HAP-1 (cell line): ENCODE data around the gene FA2H.
"Not testable (repeated sequence)": the region's sequence is repeated elsewhere in the genome, so short reads cannot be mapped to it uniquely, and the experiment has no call there.

ENCODE experiments used
- DNase-seq, 2 experiments: peaks; one replicate each; pipeline ENCODE4 v3.0.0-alpha.2; 2016 to 2020; ENCODE audit warnings: low spot score in 2 of 2
- H3K27me3 ChIP-seq: fragments of 250-450 bp; sonication (Bioruptor Pico); 2 replicates; pipeline ENCODE4 v1.5.1; 2020; ENCODE audit warnings: low read depth, mild to moderate bottlenecking, moderate library complexity
- H3K36me3 ChIP-seq: fragments of 250-450 bp; sonication (Bioruptor Pico); replicated peaks from 2 replicates; pipeline ENCODE4 v1.5.1; 2020; ENCODE audit warnings: mild to moderate bottlenecking
- H3K4me1 ChIP-seq: fragments of 250-450 bp; sonication (Bioruptor Pico); 2 replicates; pipeline ENCODE4 v1.5.1; 2020; ENCODE audit warnings: mild to moderate bottlenecking
- H3K4me3 ChIP-seq: fragments of 250-450 bp; sonication (Bioruptor Pico); 2 replicates; pipeline ENCODE4 v1.5.1; 2020; ENCODE audit warnings: mild to moderate bottlenecking, moderate library complexity
- H3K9me3 ChIP-seq: fragments of 250-450 bp; sonication (Bioruptor Pico); 2 replicates; pipeline ENCODE4 v1.5.1; 2020; ENCODE audit warnings: mild to moderate bottlenecking, moderate library complexity
- in situ Hi-C: fragments of 300-500 bp; cut with MboI; formaldehyde crosslinking; loops from 3 replicates; pipeline ENCODE4 v1.14.3; 2020; ENCODE audit warnings: low sequenced_read_pairs, inconsistent platforms, mixed read lengths

Gene FA2H

DNA sequence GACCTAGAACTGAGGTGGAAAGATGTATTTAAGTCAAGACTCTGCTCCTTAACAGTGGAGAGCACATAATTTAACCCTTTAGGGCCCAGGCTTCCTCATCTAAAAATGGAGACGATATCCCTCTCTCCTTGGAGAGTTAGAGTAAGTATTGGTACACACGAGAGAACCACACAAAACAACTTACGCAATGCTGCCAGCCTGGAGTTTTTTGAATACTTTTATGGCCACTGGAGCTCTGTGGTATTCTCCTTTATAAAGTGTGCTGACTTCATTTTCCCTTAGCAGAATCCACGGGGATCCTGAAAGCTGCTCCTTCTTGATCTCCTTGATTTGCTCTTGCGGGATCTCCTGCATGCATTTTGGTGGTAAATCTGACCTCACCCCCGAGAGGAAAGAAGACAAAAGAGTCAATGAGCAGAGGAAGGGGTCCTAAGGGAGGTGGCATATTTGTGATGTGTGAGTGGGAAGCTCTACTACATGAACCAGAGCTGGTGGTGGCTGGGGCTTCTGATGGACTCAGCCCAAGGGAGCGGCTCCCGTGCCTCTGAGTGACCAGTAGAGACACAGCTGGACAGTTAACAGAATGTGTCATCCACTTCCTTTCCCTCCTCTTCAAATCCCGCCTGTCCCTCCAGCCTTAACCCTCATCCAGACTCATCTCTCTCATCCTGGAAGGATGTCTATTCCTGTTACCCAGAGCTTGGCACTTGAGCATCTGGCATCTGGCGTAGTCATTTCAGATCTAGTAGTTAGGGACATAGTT is 83.3 kb downstream of the FA2H start:
- DNase-seq, result no peak
- H3K4me1 ChIP-seq, result no peaks in the 10 kb centered on the region
- H3K27me3 ChIP-seq, result no peaks in the 10 kb centered on the region
- H3K4me3 ChIP-seq, result no peak overlapping the region
- H3K36me3 ChIP-seq, result peaks cover 5% of the 10 kb centered on the region
- H3K9me3 ChIP-seq, result no peaks in the 10 kb centered on the region
- in situ Hi-C loops, result no loop called here

DNA sequence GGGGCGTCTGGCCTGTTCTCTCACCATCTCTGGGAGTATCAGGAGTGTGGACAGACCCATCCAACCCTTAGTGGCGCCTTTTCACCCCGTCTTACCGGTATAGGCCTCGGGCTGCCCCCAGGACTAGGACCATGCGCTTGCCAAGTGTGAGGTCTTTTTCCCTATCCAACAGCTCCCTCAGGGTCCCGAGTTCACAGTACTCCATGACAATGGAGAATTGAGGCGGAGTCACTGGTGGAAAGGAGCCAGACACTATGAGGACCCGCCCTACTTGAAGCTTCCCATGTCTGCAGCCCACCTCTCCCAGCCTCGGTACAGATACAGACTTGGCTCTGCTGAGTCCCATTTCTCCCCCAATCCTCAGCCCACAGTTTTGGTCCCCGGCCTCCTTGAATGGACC is 92.1 kb downstream of the FA2H start:
- Histone ChIP-seq H3K4me1 (no peaks in the 10 kb centered on the region), H3K27me3 (no peaks in the 10 kb centered on the region), H3K4me3 (no peak overlapping the region), H3K9me3 (no peaks in the 10 kb centered on the region; the same call in 1 of the 2 replicates), H3K36me3 (no peaks in the 10 kb centered on the region; the same call in 1 of the 2 replicates)
- peak in 1 of 2 experiments; percentile 25 for DNase-seq
- in situ Hi-C loops, result no loop called here

DNA sequence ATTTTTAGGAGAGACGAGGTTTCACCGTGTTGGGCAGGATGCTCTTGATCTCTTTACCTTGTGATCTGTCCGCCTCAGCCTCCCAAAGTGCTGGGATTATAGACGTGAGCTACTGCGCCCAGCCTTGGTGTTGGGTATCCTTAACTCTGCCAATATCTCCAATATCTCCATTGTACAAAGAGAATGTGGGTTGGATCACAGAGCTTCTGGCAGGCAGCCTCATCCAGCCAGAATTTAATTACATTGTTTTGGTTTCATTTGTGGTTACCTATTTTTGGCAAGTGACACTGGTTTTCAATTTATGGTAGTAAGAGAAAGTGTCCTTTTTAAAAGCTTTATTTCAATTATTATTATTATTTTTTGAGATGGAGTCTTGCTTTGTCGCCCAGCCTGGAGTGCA is 93.9 kb downstream of the FA2H start:
- Histone ChIP-seq H3K36me3 (no peaks in the 10 kb centered on the region; the same call in 1 of the 2 replicates), H3K9me3 (no peaks in the 10 kb centered on the region; the same call in 1 of the 2 replicates), H3K4me1 (no peaks in the 10 kb centered on the region), H3K4me3 (no peak overlapping the region), H3K27me3 (no peaks in the 10 kb centered on the region)
- in situ Hi-C loops, result no loop called here
- no peak for DNase-seq

DNA sequence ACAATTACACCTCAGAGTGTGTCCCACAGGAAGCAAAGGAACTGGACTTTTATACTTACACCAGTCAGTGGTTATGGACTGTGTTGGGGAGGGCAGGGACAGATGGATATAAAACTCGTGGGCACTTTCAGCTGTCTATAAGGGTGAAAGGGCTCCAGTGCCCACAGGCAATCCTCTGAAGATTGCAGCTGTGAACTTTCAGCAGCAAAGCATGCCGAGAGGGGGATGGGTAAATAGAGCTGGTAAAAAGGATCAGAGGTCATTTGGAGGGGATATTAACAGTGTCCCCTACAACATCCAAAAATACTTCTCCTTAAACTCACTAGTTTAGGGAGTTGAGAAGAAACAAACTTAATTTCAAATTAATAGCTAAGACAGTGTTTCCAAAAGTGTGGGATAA is 94.6 kb downstream of the FA2H start:
- no peaks in the 10 kb centered on the region for H3K4me1 ChIP-seq
- H3K9me3 ChIP-seq, result no peaks in the 10 kb centered on the region; the same call in 1 of the 2 replicates
- H3K36me3 ChIP-seq, result no peaks in the 10 kb centered on the region
- in situ Hi-C loops, result no loop called here
- DNase-seq, result no peak
- no peaks in the 10 kb centered on the region for H3K27me3 ChIP-seq
- H3K4me3 ChIP-seq, result no peak overlapping the region

DNA sequence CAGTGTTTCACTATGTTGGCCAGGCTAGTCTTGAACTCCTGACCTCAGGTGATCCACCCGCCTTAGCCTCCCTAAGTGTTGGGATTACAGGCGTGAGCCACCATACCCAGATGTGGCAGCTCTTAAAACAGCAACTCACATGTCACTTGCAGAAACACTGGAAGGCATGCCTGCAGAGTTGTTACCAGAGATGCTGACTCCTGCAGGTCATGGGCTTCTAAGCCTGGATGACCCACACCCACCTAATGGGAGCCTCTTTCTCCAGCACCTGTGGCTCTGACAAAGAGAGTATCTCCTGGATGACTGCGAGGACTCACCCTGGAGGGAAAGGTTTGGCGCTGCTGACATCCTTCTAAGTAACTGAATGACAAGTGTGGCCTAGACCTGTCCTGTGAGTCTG is 96.8 kb downstream of the FA2H start:
- in situ Hi-C loops, result no loop called here
- no peak for DNase-seq

DNA sequence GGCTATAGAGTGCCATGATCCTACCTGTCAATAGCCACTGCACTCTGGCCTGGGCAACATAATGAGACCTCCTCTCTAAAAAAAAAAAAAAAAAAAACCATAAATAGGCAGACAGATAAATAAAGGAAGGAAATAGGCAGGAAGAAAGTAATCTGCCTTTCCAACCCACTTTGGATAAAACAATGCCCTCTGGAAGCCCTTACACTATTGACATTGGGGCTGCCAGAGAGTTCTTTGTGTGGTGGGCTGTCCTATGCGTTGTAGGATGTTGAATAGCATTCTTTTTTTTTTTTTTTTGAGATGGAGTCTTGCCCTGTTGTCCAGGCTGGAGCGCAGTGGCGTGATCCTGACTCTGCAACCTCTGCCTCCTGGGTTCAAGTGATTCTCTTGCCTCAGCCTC is 100.7 kb downstream of the FA2H start:
- no peak for DNase-seq
- Histone ChIP-seq H3K4me1 (no peaks in the 10 kb centered on the region), H3K36me3 (no peaks in the 10 kb centered on the region), H3K9me3 (no peaks in the 10 kb centered on the region), H3K27me3 (no peaks in the 10 kb centered on the region), H3K4me3 (no peak overlapping the region)
- in situ Hi-C loops, result no loop called here

More for the DNA sequence above, 96.8 kb downstream of the FA2H start:
- Histone ChIP-seq H3K4me3 (no peak overlapping the region), H3K9me3 (no peaks in the 10 kb centered on the region; the same call in 1 of the 2 replicates), H3K4me1 (no peaks in the 10 kb centered on the region), H3K36me3 (no peaks in the 10 kb centered on the region), H3K27me3 (no peaks in the 10 kb centered on the region)

DNA sequence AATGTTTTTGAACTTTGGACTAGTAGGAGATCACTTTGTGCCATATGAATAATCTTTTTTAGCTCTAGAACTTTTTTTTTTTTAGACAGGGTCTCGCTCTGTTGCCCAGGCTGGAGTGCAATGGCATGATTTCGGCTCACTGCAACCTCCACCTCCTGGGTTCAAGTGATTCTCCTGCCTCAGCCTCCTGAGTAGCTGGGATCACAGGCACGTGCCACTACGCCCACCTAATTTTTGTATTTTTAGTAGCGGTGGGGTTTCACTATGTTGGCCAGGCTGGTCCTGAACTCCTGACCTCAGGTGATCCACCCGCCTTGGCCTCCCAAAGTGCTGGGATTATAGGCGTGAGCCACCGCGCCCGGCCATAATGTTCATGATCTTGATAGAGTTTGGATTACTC is 105.7 kb downstream of the FA2H start:
- in situ Hi-C loops, H3K9me3 ChIP-seq, H3K4me3 ChIP-seq: not testable (repeated sequence)

DNA sequence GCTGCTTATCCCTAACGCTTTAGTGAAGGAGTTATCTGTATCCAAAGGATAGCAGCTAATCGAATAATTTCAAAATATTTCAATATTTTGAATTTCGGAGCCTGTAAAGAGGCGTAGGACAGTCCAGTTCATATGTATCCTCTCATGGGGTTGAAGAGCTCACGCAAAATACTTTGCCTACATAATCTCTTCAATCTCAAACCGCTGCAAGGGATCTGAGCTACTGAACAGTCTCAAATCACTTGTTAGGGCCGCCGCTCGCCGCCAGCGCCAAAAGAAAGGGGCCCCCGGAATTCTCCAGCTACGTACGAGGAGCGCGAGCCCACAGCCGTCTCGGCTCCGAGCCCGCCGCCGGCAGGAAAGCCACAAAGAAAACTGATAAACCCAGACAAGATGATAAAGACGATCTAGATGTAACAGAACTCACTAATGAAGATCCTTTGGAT is 107.3 kb downstream of the FA2H start:
- Histone ChIP-seq H3K4me1 (peaks cover 7% of the 10 kb centered on the region), H3K9me3 (peaks cover 3% of the 10 kb centered on the region; the same call in 1 of the 2 replicates), H3K36me3 (peaks cover 35% of the 10 kb centered on the region), H3K4me3 (peak overlapping the region; percentile 95), H3K27me3 (no peaks in the 10 kb centered on the region)
- peak; percentile 12 to 57 for DNase-seq
- in situ Hi-C loops, result no loop called here

More for the DNA sequence above, 105.7 kb downstream of the FA2H start:
- not testable (repeated sequence) for H3K4me1 ChIP-seq, DNase-seq, H3K27me3 ChIP-seq
- peaks cover 19% of the 10 kb centered on the region for H3K36me3 ChIP-seq

DNA sequence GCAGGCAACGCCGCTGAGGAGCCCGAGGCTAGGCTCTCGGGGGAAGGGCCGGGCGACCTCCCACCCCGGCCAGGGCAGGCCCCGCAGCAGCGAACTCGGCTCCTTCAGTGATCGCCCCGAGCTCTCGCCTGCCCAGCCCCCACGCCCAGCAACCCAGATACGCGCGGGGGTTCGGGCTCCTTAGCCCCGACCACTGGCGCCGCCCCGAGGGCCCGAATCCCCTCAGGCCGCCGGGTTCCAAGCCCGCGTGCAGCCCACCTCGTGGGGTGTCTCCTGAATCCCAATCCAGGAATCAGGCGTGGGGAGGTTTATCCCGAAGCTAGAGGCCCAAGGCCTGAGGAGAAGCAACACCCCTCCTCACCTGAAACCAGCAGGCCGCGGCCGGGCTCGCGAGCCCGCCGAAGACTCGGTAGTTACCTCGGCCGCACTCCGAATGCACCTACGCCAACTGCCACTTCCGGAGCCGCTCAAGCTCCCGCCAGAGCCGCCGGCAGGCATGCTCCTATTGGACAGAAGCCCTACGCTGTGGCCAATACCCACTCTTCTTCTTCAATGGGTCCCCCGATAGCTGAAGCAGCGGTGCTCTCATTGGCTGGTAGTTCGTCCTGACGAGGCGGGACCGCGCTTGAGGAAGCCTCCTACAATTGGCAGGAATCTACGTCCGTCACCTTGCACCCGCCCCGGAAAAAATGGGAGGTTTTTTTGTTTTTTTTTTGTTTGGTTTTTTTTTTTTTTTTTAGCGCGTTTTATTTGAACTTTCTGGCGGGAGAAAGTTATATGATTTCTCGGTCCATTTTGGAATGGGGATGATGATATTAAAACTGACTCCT is 108.0 kb downstream of the FA2H start, which contains the start of gene RFWD3:
Gene RFWD3 (minus strand): TSS at position 453 of the 830 bp plus-strand sequence. CDS start 5,428 bp downstream, outside the sequence.
- in situ Hi-C loops, result no loop called here
- peaks cover 41% of the 10 kb centered on the region for H3K36me3 ChIP-seq
- H3K4me3 ChIP-seq, result peak within 1 kb of the TSS; percentile 95
- DNase-seq, result peak; percentile 97 to 99
- H3K27me3 ChIP-seq, result no peaks in the 10 kb centered on the region
- H3K4me1 ChIP-seq, result peaks cover 7% of the 10 kb centered on the region
- H3K9me3 ChIP-seq, result peaks cover 3% of the 10 kb centered on the region; the same call in 1 of the 2 replicates

DNA sequence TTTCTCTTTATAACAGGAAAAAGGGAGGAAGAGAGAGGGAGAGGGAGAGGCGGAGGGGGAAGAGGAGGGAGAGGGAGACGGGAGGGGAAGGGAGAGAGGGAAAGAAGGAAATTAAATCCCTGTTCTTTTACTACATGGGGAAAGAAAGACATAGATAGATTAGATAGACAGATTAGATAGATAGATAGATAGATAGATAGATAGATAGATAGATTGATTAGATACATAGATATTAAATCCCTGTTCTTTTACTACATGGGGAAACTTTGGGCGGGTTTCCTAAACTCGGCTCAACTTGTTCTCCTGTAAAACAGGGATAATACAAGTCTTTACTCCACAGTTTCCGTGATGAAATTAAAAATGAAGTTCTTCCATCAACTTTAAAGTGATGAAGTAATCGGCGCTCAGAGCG is 108.6 kb downstream of the FA2H start:
- Histone ChIP-seq H3K9me3 (peaks cover 3% of the 10 kb centered on the region; the same call in 1 of the 2 replicates), H3K27me3 (no peaks in the 10 kb centered on the region), H3K4me1 (peaks cover 7% of the 10 kb centered on the region), H3K36me3 (peaks cover 47% of the 10 kb centered on the region), H3K4me3 (peak overlapping the region; percentile 95)
- DNase-seq, result no peak
- in situ Hi-C loops, result no loop called here
